Lung microvascular endothelial cell (primary cell): ENCODE data around the gene ATP11A. TPM values are rescaled to one million over a fixed set of nuclear protein-coding genes. Genes with fewer than 3 reads are reported as not detected.

Source experiments
- DNase-seq, 2 donors: peaks; one replicate each; pipeline versions ENCODE4 v3.0.0 to v3.0.0-alpha.2; 2010; ENCODE audit warnings: low read depth in 2 of 2
- total RNA-seq: library from RNA; depleted of rRNA; stranded (reverse); fragments of >200 nt; gene quantifications from 2 replicates; pipeline ENCODE4 v1.2.1, GENCODE V29; 2014

ATP11A gene
- total RNA-seq, 1 donor from 2014 or later: 18.8 TPM

DNA sequence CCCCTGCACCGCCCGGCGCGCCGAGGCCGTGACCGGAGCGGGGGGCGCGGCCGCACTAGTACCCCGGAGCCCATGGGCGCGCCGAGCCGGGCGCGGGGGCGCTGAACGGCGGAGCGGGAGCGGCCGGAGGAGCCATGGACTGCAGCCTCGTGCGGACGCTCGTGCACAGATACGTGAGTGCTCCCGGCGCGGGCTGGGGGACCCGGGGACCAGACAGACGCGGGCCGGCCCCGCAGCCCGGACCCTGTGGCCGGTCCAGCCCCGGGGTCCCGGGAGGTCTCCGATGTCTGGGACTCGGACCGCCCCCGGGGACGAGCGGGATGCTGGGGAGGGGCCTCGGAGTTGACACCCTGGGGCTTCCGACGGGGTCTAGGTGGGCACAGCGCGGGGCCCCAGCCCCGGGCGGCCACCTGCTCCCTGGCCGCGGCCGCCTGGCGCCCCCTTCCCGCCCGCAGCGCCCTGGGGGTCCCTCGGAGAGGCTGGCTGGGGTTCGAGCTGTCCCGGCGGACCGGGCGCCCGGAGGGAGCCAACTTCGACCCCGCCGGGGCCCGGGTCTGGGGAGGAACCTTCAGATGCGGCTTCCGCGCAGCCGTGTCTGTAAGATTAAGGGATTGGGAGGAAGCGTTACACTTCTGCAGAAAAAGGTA lies 568 bp downstream of the ATP11A start:
- peak; percentile 44 to 63 for DNase-seq

DNA sequence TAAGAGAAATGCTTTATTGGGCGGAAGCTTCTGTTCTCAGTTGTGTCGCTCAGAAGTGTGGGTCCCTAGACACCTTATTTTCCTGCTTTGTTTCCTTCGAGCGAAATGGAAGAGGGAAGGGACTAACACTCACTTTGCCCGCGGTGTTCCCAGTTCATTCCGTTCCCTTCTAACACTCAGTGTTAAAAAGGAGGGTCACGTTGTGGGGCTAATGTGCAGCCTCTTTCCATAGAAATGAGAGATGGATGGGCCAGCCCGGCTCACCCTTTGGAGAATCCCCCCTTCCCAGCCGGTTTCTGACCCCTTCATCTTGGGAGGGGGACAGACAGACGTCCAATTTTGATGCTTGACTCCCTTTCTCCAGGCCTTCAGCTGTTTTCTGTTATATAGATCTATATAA lies 2.3 kb downstream of the ATP11A start:
- DNase-seq: no peak

DNA sequence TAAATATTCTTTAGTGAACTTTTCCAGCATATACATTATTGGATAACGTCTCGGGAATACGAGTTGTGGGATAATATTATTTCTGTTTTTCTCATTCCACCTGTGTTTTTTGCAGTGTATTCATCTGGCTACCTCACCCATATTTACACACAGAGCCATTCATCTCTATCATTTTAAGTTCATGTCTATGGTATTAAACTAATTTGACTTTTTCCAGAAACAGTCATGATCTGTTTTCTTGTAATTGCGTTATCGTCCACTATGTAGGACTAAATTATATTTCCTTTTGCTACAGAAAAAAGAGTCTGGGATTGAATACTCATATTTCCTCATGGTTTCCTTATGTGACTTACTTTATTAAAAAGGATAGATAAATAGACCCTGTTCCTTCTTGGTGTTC lies 2.7 kb downstream of the ATP11A start:
- DNase-seq: no peak

DNA sequence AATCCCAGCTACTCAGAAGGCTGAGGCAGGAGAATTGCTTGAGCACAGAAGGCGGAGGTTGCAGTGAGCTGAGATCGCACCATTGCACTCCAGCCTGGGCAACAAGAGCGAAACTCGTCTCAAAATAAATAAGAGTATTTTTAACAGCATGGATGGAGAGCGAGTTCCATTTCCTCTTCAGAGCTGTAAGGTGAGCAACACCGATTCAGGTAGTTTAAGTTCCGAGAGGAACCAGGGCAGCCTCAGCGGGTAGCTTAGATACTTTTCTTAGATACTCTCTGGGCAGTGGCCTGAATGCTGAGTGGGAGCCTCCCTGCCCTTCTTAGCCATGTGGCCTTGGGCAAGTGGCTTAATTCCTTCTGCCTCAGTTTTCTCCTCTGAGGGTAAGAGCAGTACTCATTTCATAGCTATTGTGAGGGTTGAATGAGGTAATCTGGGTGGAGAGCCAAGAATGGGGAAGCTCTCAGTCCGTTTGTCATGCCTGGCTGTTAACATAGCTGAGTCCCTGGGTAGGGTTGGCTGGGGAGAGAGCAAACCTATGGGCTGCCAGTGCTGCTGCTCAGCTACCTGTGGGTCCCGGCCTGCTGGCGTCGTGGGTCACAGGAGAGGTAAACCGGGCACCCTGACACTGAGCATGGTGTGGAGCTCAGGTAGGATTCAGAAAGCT lies 4.1 kb downstream of the ATP11A start:
- peak; percentile 47 to 65 for DNase-seq

DNA sequence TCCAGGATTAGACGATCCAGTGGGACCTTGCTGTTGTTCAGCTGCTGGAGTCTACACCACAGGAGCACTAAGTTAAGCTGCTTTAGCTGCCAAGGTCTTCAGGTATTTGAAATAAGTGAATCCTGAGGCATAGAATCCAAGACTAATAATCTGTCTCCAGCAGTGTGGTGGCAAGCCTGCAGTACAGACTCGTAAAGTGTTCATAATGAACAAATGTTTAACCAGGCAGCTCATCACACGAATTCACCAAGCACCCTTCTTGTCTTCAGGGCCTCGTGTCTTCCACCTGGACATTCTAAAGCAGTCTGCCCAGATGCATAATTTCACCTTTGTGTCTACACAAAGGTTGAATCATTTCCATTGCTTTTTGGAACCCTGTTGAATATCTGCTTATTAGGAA lies 5.3 kb downstream of the ATP11A start:
- DNase-seq: no peak

DNA sequence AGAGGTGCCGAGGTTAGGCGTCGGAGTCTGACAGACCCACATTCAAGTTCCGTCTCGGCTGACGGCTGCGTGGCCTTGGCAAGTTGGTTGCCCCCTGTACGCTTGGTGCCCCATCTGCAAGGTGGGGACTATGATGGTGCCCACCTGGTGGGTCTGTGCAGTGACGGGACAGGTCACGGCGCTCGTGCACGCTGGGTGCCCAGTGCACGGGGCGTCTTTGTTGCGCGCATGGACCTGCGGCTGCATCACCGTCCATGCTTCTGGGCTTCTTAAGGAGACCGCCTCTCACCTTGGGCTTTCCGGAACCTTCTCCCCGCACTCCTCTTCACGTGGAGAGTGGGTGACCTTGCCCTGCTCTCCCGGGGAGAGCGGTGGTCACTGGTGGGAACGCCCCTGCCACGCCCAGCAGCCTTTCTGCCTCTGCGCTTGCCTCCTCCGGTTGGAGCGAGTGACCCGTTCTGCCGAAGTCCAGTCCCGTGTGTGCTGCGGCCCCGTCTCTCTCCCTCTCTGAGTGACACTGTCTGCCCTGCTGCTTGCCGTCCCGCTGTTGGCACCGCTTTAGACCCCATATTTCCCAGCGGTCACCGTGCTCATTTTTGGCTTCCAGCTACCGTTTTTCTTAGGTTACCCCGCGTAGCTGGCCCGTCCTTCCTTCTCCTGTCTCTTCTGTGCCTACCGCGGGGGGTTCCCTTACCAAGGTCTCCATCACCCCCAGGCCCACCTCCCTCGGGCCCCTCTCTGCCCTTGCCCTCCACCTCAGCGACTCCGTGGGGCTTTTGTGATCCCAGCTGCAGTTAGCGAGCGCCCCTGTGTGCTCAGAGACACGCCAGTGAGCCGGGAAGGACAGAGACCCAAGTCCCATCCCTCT lies 6.4 kb downstream of the ATP11A start:
- no peak for DNase-seq

DNA sequence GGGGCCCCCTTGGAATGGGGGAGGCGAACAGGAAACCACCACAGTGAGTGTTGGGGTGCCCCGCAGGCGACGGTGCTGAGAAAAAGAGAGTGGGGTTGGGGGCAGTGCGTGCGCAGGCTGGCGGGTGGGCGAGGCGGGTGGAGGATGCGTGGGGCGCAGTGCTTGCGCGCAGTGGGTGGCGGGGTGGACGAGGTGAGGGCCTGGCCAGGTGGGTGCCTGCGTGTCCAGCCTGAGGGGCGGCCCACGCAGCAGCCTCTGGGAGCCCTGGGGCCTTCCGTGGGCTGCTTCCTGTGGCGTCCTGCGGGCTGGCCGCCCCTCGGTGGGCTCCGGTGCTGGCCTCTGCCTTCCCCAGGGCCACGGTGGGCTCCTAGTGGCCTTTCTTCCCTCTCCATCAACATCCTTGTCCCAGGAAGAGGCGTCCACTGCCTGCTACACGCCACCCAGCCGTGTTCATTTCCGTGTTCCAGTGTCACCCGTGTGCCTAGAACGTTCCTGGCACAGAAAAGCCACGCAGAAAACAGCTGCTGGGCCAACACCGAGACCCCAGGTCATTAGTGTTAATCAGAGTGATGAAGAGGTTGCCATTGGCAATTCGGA lies 7.1 kb downstream of the ATP11A start:
- no peak for DNase-seq

DNA sequence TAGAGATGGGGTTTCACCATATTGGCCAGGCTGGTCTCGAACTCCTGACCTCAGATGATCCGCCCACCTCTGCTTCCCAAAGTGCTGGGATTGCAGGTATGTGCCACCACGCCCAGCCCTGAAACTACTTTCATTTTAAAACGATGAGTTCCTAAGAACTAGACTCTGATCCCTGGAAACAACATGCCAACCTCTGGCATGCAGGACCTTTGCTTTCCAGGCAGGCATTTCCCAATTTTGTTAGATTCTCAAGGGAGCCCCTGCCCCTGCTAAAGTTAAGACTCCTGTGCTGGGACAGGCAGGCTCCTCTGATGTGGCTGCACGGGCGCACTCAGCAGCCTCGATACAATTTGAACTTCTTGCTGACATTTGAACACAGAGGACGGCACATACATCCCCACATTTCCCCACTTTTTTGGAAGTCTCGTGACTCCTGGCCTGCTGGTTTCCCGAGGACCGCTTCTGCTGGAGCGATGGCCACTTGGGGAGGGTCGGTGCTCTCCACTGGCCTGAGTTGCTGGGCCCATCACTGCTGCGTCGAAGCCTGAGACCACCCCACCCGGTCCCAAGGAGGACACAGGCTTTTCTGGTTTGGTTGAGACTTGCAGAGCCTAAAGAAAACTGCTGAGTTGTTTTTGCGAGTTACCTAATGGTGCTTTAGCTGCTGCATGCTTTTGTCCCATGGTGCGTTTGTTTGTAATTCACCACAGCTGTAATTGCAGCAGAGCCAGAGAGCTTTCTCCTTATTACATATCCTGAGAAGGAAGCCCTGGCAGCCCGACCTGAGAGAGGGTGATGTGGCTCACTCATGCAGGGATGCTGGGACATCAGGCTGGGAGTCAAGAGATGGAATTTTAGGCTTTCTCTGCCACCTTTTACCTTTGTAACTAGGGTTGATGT lies 8.2 kb downstream of the ATP11A start:
- no peak for DNase-seq

DNA sequence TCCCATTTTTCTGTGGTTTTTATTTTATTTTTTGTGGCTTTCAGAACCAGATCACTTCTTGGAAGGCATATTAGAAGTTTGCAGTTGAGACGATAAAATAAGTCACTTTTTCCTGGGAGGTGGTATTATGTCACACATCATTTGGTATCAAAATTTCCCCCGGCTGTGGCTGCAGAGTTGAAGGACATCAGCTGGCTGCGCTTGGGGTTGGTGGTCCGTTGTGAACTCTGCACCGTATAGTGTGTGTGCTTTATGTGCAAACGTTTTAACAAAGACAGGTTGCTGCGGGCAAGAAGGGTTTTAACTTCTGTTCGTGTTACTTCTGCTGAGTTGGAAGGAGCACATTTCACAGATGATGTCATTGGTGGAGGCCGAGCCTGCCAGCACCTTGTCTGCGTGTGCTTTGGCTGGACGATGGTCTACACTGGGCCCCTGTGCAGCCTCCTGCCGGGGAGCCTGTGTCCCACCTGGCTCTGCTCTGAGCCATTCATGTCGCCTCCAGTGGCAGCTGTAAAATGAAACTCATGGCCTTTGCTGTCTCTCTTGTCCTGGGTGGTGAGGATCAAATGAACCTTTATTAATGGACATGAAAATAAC lies 9.6 kb downstream of the ATP11A start:
- no peak for DNase-seq

DNA sequence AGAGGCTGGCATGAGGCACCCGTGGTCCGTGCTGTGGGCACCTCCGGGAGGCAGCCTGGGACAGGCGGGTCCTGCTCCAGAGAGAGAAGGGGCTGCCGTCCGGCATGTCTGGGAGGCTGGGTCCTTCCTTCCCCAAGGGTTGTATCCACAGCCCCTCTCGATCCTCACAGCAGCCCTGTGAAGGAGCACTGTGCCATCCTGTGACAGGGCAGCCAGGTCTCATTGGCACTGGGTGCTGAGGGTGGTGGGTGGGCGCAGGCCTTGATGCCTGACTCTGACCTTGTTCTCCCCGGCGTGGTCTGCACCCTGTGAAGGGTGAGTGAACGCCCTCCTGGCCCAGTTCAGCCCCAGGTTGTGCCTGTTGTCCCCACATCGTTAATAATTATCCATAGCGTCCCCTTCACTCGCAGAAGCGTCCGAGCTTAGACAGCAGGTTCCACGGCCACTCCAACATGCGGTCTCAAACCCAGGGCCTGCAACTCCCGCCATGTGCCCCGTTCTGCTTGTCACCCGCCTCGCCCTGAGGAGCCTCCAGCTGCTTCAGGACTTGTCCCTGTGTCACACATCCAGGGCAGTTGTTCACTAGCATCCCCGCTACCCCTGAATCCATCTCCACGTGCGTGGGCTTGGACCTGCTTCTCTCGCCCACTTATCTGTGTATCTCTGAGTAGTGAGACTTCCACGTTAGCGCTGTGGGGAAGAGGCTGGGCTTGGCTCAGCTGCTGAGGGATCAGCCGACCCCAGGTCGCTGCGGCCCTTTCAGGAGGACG lies 10.6 kb downstream of the ATP11A start:
- no peak for DNase-seq

DNA sequence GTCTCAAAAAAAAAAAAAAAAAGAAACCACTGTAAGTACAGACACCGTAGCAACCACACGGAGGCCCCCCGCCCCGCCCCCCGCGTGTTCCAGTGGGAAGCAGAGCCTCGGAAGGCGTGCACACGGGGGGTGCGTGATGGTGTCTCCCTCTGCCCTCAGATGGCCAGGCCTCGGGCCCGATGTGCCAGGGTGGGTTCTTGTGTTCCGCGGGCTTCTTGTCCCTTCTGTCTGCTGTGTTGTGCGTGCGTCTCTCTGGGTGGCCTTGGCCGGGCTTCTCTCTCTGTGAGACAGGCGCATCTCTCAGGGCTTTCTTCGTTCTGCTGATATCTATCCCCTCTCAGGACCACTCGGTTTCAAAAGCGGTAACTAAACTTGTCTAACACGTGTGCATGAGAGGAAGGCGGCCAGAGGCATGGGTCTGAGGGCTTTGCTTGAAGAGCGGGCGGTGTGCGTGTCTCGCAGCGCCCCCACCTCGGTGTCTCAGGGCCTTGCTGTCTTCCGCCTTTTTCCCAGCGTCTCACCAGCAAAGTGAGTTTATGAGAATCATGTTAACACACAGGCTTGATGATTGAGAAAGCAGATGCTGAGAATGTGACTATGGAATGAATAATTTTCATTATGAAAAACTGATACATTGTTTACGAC lies 12.6 kb downstream of the ATP11A start:
- DNase-seq: no peak

DNA sequence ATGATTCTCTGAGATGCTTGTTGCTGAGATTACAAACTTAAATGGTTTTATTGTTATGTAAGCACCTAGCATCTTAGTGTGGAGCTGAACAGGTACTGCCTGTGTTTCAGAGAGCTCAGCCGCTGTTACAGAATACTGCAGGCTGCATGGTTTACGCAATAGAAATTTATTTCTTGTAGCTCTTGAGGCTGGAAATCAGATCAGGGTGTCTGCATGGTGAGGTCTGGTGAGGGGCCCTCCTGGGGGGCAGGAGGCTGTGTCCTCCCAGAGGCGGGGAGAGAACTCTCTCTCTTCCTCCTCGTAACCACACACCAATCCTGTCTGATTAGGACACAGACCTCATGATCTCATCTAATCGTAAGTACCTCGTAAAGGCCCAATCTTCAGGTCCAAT lies 13.1 kb downstream of the ATP11A start:
- DNase-seq: no peak

DNA sequence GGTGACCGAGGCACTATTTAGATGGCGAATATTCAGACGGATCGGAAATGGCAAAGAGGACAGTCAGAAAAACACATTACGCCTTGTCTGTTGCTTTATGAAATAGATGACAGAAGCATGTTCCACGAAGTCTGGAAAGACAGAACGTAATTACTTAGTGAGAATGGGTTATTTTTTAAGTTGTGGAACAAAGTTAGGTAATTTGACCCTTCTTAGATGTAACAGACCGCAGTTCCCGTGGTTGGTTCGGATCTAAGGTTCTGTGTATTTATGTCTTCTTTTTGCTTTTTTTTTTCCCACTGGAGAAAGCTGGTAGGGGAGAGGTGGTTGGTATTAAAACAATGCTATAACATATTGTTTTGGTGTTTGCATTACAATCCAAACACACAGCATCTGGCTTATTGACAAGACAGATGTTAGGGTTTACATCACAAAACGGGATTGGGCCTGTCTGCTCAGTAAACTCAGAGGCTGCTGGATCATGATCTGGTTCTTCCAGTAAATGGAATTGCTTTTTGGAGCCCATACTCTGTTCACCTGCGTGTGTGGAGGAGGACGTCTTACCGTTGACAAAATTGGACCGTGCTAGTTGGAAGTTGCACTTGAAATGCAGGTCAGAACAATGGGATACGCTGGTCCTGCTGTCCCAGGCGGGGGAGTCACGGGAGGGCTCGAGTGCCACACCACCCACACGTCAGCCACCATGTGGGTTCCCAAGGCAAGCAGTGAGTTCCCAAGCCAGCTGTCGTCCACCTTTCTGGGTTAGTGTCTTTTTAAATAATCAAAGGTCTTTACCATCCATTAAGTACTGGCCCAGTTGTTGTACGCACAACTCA lies 13.8 kb downstream of the ATP11A start:
- DNase-seq: no peak

DNA sequence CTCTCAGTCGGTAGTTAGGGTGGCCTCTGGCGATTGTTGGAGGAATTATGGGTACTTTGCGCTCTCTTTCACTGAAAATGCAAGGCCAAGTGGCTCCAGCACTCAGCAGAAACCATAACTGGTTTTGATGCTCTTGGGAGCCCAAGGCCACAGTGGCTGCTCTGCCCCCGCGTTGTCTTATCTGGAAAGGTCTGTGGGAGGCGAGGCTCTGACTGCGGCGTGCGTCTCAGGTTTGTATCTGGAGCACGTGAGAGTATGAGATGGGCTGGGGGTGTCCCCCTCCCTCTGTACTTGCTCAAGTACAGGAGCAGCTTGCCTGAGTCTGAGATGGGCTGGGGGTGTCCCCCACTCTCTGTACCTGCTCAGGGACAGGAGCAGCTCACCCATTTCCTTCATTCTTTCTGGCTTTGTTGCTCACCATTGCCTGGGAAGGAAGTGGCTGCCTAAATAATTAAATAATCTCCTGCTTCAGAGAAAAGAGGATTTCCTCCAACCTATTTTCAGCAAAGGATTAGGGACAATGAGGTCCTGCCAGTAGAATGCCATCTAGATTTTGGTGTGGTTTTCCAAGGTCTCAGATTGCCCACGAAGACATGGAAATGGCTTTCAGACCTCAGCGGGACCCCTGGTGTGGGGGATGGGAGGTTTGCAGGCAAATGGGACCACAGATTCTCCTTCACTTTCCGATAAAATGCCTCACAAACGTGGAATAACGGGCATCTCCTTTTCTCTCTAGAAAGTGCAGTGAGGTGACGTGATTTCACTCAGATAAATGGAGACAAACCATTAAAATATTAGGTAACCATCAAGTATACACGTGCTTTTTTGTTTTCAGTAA lies 14.7 kb downstream of the ATP11A start:
- DNase-seq: peak in 1 of 2 donors; percentile 24

DNA sequence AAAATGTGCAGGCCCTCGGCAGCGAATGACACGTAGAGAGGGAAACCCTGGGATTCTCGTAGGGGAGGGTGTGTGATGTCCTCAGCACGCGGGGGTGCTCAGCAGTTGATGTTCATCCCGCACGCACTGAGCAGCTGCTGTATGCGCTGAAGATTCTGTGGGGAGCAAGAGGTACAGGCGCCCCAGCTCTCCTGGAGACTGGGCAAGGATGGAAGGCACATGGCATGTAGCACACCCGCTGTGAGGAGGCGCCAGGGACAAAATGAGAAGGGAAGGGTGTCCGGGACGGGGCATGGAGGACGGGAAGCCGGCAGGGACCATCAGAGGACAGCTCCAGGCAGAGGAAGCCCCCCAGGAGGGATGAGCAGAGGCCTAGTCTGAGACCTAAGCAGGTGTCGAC lies 15.4 kb downstream of the ATP11A start:
- no peak for DNase-seq

DNA sequence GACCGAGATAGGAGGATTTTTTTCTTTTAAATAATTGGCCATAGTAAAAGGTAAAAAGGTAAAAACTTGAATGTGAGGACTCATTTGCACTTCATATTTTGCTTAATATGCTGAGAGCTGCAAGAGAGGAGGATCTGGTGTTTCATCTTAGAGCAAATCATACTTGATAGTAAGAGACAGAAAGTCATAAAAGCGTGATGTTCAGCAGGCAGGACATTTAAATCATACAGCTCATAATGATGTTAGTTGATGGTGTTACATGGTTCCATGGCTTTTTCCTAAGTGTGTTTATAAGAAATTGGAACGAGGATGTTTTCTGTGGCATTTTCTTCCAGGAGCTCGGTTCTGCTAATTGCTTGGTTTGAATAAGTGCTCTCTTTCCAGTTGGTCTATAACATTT lies 16.3 kb downstream of the ATP11A start:
- DNase-seq: no peak

DNA sequence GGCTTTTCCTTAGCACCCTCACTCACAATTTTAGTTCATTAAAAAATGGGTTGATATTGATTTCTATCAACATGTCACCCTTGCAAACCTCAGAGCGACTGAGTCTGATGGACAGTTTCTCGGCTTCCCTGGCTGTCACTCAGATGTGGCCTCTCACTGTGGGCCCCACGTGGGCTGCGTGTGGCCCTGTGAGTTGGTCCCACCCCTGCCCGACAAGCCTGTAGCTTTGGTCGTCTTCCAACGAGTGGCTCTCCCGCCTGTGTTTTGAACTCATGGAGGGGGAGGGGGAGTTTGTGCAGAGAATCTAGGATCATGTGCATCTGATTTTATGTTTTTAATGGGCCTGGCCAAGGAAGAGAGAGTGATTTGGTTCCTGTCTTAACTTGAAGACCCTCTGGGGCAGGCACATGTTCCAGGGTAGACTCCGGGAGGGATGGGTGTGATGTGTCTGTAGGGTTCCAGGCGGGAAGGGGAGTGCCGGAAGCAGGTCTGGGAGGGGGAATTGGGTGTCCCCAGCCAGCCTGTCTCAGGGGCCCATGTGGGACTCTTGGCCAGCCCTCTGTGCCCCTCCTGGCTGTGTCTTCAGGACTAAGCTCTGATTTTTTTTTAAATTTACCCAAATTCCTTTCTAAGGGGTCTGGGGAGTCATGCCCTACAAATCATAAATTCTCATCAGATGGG lies 18.9 kb downstream of the ATP11A start:
- no peak for DNase-seq
